ENCODE measurements around the gene LMAN2L. TPM values are rescaled to one million over a fixed set of nuclear protein-coding genes. Genes with fewer than 3 reads are reported as not detected.

Gene LMAN2L, protein sequence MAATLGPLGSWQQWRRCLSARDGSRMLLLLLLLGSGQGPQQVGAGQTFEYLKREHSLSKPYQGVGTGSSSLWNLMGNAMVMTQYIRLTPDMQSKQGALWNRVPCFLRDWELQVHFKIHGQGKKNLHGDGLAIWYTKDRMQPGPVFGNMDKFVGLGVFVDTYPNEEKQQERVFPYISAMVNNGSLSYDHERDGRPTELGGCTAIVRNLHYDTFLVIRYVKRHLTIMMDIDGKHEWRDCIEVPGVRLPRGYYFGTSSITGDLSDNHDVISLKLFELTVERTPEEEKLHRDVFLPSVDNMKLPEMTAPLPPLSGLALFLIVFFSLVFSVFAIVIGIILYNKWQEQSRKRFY
- 10 to 100 TPM in 1 of 6 donors, 1 to 10 TPM in 5; 5.4 to 15.8 (median 6.8) TPM for total RNA-seq
- 10 to 100 TPM in 1 of 2 donors, 1 to 10 TPM in 1; 6.8 to 12.4 TPM for polyA plus RNA-seq

GRCh38 chr2:96739633-96740428 lies at the start of gene LMAN2L:
Gene LMAN2L (minus strand): TSS chr2:96740064. CDS start chr2:96740040, 24 bp downstream.
- peak; percentile 94 for FAIRE-seq
- Histone ChIP-seq H3K4me1 (peaks cover 7 to 15% (median 14%) of the 10 kb centered on the region in 3 donors), H3K36me3 (no peaks in the 10 kb centered on the region), H3K4me3 (peak within 1 kb of the TSS; percentile 56 to 76 (median 70)), H3K9me3 (no peaks in the 10 kb centered on the region), H3K27ac (peak within 1 kb of the TSS in 3 of 4 donors; percentile 42 to 68 (median 54)), H3K27me3 (no peaks in the 10 kb centered on the region)
- ATAC-seq: peak; percentile 99 to 100 (median 100)
- WGBS, 2 donors: 0 to 1% methylated on average over 40 to 43 of the region's 43 CpGs
- TF ChIP-seq, protein P1, sequence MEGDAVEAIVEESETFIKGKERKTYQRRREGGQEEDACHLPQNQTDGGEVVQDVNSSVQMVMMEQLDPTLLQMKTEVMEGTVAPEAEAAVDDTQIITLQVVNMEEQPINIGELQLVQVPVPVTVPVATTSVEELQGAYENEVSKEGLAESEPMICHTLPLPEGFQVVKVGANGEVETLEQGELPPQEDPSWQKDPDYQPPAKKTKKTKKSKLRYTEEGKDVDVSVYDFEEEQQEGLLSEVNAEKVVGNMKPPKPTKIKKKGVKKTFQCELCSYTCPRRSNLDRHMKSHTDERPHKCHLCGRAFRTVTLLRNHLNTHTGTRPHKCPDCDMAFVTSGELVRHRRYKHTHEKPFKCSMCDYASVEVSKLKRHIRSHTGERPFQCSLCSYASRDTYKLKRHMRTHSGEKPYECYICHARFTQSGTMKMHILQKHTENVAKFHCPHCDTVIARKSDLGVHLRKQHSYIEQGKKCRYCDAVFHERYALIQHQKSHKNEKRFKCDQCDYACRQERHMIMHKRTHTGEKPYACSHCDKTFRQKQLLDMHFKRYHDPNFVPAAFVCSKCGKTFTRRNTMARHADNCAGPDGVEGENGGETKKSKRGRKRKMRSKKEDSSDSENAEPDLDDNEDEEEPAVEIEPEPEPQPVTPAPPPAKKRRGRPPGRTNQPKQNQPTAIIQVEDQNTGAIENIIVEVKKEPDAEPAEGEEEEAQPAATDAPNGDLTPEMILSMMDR (IDR thresholded peaks at IDR 0.05): no peak
- DNase-seq: peak; percentile 92 to 97 (median 96)
- intact Hi-C loops (cut with DNase I): no loop called here

GRCh38 chr2:96789245-96789617 lies 49.4 kb upstream of the LMAN2L start:
- Histone ChIP-seq H3K4me1 (peaks cover 6 to 19% (median 14%) of the 10 kb centered on the region in 3 donors), H3K27me3 (no peaks in the 10 kb centered on the region), H3K27ac (no peak overlapping the region), H3K36me3 (no peaks in the 10 kb centered on the region), H3K9me3 (no peaks in the 10 kb centered on the region), H3K4me3 (no peak overlapping the region)
- ATAC-seq (no peak), FAIRE-seq (no peak), DNase-seq (no peak)
- WGBS, 2 donors: 81 to 84% methylated on average over 6 of the region's 6 CpGs
- TF ChIP-seq, protein P1 (IDR thresholded peaks at IDR 0.05): no peak
- intact Hi-C loops (cut with DNase I): no loop called here

GRCh38 chr2:96788442-96789244 lies 48.8 kb upstream of the LMAN2L start:
- intact Hi-C loops (cut with DNase I): no loop called here
- Histone ChIP-seq H3K27me3 (no peaks in the 10 kb centered on the region), H3K27ac (peak overlapping the region in 1 of 4 donors; percentile 12), H3K4me3 (no peak overlapping the region), H3K4me1 (peaks cover 6 to 19% (median 14%) of the 10 kb centered on the region in 3 donors), H3K9me3 (no peaks in the 10 kb centered on the region), H3K36me3 (no peaks in the 10 kb centered on the region)
- ATAC-seq (peak; percentile 84 to 90 (median 87)), DNase-seq (peak in 3 of 6 donors; percentile 33 to 69 (median 44)), FAIRE-seq (no peak)
- 70 to 72% methylated on average over 17 of the region's 17 CpGs for WGBS, 2 donors
- TF ChIP-seq, protein P1 (IDR thresholded peaks at IDR 0.05): no peak

- intact Hi-C loops (cut with DNase I): no loop called here
- no peaks in the 10 kb centered on the region for H3K36me3 ChIP-seq
- H3K4me1 ChIP-seq: peaks cover 6 to 19% (median 14%) of the 10 kb centered on the region in 3 donors
- peak overlapping the region in 1 of 4 donors; percentile 33 for H3K27ac ChIP-seq
- DNase-seq: no peak
- no peaks in the 10 kb centered on the region for H3K9me3 ChIP-seq
- TF ChIP-seq, protein P1 (IDR thresholded peaks at IDR 0.05): no peak
- no peak for ATAC-seq
- no peak for FAIRE-seq
- 95 to 98% methylated on average over 3 of the region's 3 CpGs for WGBS, 2 donors
- no peak overlapping the region for H3K4me3 ChIP-seq
- no peaks in the 10 kb centered on the region for H3K27me3 ChIP-seq
Observed at GRCh38 chr2:96787411-96787810, 47.5 kb upstream of the LMAN2L start.

Measured in pancreas (tissue), 10 donors.